GM18867 (cell line): ENCODE measurements around the gene UQCRC2.
"Not testable (repeated sequence)": the region's sequence is repeated elsewhere in the genome, so short reads cannot be mapped to it uniquely, and the experiment has no call there.

Experiments
- ATAC-seq: cut with Tn5 transposase; IDR thresholded peaks from one replicate; pipeline ENCODE4 v1.9.1; 2021; ENCODE audit warnings: mild to moderate bottlenecking, moderate library complexity; ENCODE audit not compliant: unreplicated experiment

UQCRC2 gene

DNA sequence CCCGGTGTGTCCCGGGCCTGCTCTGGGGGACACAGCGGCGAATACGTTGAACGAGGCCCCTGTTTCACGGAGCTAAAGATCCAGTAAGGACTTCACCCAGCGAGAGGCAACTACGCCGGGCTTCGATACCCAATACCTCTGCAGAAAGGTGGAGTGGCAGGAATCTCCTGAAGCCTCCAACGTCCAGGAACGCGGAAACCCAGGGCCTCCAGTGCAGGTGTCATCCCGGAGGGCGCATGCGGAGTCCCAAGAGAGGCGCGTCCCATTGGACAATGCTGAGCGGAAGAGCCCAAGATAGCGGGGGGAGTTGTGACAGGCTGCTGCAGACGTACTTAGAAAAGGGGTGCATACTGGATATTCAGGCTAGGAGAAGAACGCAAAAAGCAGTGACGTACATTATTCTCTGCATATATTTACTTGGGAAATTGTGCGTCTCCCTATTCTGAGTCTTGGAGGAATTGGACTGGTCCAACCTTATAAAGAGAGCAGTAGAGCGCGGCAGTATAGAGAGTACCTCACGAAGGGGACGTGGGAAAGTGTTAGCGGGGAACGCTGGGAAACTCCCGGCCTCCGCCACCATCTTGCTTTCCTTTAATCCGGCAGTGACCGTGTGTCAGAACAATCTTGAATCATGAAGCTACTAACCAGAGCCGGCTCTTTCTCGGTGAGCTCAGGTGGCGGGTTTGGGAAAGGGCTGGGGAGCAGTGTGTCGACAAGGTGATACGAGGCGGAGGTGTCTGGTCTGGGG is at the start of gene UQCRC2:
TSS of gene UQCRC2 (plus strand) at position 569 of the 748 bp plus-strand sequence. CDS start at position 632, 63 bp downstream.
- ATAC-seq: peak; percentile 85

DNA sequence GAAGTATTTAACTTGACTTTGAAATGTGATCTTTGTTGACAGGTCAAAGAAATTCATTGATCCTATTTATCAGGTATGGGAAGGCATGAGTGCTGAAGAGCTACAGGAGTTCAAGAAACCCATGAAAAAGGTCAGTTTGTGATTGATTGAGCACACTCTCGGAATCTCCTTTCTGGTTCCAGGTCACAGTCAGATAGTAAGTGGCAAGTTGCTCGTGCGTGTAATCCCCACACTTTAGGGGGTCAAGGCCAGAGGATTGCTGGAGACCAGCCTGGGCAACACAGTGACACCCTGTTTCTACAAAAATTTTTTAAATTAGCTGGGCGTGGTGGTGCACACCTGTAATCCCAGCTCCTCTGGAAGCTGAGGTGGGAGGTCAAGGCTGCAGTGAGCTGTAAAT is 20.5 kb upstream of the UQCRC2 start:
- ATAC-seq: not testable (repeated sequence)

DNA sequence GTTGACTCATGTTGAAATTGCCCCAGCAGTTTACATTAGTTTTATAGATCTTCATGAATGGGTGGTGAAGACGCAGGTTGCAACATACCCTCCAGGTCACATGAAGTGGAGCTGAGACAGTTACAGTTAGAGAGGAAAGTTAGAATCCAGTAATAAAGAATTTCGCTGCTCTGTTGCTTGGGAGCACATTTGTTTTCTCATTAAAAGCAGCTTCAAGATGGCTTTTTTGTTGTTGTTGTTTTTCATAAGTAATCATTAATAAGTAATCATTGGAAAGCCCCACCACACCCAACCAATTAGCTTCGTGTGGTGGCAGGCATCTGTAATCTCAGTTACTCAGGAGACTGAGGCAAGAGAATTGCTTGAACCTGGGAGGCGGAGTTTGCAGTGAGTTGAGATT is 19.8 kb upstream of the UQCRC2 start:
- ATAC-seq: not testable (repeated sequence)

DNA sequence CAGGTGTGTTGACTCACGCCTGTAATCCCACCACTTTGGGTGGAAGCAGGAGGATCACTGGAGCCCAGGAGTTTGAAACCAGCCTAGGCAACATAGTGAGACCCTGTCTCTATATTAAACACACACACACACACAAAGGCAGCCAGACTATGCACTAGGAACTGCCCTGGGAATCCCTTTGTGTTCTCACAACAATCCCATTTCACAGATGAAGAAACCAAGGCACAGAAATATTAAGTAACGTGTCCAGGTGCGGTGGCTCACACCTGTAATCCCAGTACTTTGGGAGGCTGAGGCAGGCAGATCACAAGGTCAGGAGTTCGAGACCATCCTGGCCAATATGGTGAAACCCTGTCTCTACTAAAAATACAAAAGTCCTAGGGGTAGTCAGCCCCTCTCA is 19.4 kb upstream of the UQCRC2 start:
- not testable (repeated sequence) for ATAC-seq

DNA sequence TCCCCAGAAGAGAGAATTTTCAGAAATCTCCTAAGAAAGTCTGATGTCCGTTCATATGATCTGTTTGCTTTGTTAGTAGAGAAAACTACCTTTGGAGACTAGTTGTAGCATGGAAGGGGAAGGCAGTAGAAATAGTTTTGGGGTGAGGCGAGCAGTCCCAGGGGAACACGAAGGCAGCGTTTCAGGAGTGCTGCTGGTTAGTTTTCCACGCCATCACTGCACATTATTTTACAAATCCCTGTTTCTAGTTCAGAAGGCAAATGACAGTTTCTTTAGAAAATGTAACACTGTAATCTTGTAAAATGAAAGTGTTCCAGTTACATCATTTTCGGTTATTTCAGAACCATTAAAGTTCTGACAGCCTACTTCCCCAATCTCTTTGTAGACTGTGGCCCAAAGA is 16.9 kb upstream of the UQCRC2 start:
- not testable (repeated sequence) for ATAC-seq

DNA sequence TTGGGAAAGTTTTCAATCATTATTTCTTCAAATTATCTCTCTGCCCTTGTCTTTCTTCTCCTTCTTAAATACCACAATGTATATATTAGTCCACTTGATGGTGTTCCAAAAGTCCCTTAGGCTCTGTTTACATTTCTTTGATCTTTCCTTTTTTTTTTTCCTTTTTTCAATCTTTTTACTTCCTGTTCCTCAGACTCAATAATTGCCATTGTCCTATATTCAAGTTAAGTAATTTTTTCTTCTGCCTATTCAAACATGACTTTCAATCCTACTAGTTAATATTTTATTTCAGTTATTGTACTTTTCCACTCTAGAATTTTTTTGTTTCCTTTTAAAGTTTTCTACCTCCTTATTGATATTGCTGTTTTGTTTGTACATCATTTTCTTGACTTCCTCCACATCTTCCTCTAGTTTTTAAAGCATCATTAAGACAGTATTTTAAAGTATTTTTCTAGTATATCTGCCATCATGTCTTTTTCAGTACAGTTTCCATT is 15.8 kb upstream of the UQCRC2 start:
- no peak for ATAC-seq

DNA sequence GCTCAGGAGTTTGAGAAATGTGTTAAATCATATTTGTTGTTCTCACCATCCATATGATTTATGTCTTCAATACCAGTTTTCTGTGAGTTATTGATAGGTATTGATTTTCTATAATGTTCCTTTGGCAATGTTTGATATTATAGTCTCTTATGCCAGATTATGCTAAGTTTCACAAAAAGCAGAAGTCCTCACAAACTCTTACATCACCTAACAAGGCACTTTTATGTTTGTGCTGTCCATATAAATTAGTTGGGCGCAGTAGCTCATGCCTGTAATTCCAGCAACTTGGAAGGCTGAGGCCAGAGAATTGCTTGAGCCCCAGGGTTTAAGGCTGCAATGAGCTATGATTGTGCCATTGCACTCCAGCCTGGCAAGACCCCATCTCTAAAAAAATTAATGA is 12.6 kb upstream of the UQCRC2 start:
- no peak for ATAC-seq

DNA sequence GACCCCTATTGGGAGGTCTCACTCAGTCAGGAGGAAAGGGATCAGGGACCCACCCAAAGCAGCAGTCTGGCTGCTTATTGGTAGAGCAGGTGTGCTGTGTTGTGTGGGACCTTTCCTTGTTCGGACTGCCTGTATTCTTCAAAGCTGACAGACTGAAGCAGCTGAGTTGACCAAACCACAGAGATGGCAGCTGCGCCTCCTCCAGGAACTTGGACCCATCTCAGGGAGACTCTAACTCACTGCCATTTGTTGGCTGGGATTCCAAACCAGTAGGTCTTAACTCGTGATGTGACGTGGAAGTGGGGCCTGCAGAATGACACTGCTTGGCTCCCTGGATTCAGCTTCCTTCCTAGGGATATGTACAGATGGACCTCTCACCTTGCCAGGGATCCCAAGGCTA is 9.6 kb upstream of the UQCRC2 start:
- no peak for ATAC-seq

DNA sequence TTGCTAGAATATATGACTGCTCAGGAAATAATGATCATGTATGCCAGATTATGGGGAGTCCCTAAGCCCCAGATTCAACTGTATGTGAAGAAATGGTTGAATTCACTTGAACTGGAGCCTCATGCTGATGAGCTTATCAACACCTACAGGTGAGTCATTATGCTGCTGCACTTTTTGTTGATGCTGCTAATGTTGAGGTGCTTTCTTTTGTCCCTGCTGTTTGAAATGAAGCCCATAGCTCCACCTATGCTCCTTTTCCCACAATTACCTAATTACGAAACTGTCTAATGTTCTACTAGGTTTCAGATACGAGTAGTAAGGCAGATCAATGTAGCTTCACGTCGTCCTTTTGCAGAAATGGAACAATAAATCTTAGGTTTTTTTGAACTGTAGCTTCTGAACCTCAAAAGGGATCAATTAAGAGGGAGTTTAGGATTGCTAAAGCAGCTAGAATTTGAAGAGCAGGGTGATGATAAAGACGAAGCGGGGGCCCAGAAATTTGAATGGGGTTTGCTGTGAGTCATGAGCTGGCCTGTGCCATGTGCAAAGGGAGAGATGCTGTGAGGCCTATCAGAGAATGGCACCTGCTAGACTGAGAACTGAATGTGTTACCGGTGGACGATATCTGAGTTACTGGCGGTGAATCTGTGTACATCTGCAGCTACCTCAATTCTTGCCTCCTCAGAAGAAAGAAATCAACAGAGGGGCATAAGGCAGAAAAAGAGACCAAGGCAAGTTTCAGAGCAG is 6.1 kb upstream of the UQCRC2 start:
- ATAC-seq: peak; percentile 45

DNA sequence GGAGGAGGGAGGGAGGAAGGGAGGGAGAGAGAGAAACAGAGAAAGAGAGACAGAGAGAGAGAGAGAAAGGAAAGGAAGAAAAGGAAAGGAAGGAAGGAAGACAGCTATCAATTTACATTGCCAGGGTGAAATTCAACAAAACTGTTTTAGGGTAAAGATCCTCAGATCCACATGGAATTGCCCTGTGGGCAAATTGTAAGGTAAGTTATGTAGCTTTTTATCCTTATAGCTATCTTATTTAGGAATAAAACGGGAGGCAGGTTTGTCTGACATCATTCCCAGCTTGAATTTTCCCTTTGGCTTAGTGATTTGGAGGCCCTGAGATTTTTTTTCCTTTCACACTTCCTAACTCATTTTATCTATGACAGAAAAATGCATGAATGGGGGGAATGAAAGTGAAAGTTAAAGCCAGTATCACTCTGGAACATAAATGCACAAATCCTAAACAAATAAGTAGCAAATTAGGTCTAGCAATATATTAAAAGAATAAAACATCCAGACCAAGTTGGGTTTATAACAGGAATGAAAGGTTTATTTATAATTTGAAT is 3.4 kb upstream of the UQCRC2 start:
- ATAC-seq: no peak

DNA sequence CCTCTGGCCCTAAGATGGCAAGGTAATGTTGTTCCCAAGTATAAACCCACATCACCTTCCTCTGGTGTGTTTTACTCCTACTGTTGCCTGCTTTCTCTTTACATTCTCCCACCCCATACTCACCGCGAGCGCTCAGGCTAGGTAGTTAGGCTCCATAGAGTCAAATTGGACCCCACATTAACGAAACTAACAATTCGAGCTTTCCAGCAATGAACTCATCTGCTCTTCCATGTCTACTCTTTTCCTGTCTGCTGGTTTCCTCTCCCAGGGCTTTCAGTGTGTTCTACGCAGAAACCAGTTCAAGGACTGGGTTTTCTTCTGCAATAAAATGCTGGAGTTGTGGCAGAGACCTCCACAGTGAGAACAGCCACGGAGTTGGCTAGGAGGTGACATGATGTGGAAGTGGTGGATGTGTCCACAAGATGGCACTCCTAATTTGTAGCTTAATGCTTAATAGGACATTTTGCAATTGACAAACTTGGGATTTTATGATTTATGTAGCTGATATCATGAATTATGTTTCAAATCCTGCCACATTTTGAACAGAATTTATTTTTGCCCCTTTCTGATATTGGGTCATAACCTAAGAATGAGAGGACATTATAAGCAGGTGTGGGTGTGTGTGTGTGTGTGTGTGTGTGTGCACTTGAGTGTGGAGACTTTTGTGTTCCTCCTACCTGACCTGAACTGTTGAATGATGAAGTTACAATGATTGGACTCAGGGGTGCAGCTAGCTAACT is 2.2 kb upstream of the UQCRC2 start:
- no peak for ATAC-seq

DNA sequence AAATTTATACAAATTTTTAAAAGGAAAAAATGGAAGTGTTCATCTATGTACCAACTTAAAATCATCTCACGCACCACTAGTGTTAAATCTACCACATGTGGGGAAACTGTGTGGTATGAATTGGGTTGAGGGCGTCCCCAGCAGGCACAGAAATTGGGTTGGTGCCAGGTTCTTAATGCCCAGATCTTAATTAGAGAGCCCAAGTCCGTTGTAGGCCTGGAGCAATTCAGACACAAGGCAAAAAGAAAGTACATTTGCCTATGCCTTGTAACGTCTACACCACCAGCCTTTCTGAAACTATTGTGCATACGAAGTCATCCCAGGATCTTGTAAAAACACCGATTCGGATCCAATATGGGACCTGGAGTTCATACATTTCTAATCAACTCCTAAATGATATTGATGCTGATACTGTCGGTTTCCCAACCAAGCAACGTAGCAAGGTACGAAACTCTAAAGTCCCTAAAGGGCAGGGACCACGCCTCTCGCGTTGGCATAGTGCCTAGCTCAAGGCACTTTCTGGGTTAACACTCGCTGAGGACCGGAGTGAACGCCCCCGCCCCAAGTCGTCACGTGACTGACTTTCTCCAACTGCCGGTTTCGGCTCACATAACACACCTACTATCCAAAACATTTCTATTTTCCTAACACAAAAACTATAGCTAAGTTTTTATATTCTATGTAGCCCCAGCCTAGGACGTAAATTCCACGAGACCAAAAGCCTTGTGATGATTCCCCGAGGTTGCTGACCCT is 945 bp upstream of the UQCRC2 start:
- peak; percentile 38 for ATAC-seq

DNA sequence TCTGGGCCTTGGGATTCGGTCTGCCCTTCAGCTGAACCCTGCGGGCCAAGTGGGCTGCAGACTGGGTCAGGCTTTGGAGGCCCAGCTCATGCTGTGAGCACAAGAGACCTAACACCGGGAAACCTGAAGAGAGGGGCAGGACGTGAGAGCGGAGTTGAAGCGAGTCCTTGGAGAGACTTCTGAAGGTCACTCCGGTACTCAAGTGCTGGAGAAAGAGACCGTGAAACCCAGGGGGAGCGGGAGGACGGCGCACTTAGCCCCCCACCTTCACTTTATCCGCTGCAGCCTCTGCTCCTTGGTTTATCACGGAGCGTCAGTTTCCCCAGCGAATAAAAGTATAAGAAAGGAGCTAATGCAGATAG is 361 bp downstream of the UQCRC2 start:
- ATAC-seq: peak; percentile 22

DNA sequence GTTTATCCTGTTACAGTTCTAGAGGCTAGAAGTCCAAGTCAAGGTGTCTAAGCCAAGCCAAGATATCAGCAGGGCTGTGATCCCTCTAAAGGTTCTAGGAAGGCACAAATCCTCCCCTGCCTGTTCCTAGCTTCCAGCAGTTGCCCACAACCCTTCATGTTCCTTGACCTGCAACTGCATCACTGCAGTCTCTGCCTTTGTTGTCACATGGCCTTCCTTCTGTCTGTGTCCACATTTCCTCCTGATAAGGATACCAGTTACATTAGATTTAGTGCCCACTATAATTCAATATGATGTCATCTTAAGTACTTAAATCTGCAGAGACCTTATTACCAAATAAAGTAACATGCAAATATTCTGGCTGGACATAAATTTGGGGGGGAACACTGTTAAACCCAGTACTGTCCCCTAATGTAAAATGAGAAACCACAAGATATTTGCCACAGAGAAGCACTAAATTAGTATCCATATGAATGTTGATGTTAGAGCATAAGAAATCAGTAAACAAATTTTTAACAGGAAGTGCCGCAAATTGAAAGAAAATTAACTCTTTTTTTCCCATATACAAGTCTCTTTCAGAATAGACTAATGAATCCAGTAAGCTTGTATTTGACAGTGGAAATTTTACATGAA is 4.7 kb downstream of the UQCRC2 start:
- no peak for ATAC-seq

DNA sequence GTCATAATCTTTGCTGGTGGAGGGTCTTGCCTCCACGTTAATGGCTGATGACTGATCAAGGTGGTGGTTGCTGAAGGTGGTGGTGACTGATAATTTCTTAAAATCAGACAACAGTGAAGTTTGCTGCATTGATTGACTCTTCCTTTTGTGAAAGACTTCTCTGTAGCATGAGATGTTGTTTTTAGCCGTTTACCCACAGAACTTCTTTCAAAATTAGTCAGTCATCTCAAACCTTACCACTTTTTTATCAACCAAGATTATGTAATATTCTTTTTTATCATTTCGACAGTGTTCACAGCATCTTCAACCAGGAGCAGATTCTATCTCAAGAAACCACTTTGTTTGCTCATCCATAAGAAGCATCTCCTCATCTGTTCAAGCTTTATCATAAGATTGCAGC is 5.9 kb downstream of the UQCRC2 start:
- ATAC-seq: no peak

DNA sequence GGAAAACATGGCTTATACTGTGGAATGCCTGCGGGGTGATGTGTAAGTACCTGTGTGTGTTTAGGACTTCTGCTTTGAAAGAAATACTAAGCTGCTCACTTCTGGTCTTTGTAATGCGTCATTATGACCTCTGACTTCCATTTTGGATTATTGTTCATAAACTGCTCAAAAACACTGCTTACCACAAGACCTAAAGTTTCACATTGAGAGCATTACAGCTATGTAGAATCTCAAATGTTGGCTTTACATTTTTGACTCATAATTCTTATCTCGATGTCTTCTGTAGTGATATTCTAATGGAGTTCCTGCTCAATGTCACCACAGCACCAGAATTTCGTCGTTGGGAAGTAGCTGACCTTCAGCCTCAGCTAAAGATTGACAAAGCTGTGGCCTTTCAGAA is 9.3 kb downstream of the UQCRC2 start:
- no peak for ATAC-seq

DNA sequence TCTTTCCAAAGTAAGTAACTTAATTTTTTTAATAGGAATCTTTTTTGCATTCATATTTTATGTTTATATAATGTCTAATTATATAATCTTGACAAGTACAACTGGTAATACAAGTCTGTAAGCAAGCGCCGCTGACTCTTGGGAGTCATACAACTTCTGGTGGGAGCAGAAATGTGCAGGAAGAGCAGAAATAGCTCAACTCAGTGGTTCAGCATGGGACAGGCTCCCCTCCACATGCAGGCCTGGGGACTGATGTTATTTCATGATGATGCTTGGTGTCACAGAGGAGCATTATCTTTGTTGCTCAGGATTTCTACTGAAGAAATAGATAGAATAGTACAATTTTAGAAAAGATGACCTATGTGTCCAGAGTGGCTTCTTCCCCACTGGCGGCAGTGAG is 10.7 kb downstream of the UQCRC2 start:
- no peak for ATAC-seq

DNA sequence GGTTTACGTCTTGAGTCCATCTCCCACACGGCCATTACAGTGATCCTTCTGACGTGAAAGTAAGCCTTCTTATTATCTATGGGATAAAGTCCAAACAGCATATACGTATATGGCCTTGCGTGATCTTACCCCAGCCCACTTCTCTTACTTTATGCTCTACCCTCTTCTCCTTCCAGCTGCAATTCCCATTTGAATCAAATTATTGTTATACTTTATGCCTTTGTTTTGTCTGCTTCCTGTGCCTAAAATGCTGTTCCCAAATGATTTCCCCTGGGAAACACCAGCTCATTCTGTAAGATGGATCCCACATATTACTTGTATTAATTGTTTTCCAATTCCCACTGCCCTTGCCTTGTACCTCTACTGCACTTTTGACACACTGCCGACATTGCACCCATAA is 11.2 kb downstream of the UQCRC2 start:
- no peak for ATAC-seq

DNA sequence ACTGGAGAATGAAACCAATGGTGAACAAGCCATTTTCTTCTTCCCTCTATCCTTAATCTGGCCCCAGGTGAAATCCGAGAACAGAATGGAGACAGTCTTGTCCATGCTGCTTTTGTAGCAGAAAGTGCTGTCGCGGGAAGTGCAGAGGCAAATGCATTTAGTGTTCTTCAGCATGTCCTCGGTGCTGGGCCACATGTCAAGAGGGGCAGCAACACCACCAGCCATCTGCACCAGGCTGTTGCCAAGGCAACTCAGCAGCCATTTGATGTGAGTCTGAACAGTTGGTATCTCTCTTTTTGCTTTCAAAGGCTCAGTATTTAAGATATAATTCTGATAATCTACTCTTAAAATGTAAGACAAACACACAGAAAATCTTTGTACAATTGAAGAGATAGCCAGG is 18.7 kb downstream of the UQCRC2 start:
- no peak for ATAC-seq

DNA sequence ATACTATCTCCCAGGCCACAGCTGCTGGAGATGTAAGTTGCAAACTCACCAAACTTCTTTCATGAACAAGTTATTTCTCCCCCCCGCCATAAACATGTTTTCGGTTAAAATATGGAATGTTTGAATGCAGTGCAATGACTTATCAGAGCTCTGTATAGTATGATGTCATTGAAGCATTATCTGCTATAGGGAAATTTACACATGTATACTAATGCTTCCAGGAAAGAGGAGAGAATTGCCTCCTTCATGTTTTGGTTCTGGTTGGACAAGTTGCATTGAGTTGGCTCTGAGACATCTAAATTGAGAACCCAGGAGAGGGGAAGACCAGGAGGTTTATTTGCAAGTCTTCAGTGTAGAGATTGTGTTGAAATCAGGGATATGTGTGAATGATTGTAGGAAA is 20.8 kb downstream of the UQCRC2 start:
- no peak for ATAC-seq
